Activated naive CD4-positive, alpha-beta T cell treated with anti-CD3 and anti-CD28 coated beads, Interleukin-2, amount 10 ng/mL, durations not matched to agents 7 days and 5 days (primary cell): ENCODE results near the gene MAP4K4.

Experiments used
- CTCF ChIA-PET: fragments of 350-600 bp; sonication (Branson Sonifier 250); formaldehyde crosslinking; loops from one replicate; lab custom pipeline; 2021; ENCODE audit warnings: antibody characterized with exemption; lab: Charles Lee
- DNase-seq: peaks from one replicate; pipeline ENCODE4 v3.0.0-alpha.2; 2020
- H3K27ac Mint-ChIP-seq: one replicate; pipeline ENCODE4 v1.8.0; 2021; ENCODE audit warnings: mild to moderate bottlenecking, moderate library complexity, mixed read lengths
- H3K27me3 Mint-ChIP-seq: one replicate; pipeline ENCODE4 v1.8.0; 2021; ENCODE audit warnings: mild to moderate bottlenecking, mixed read lengths
- H3K36me3 Mint-ChIP-seq: one replicate; pipeline ENCODE4 v1.8.0; 2021; ENCODE audit warnings: mixed read lengths
- H3K4me1 Mint-ChIP-seq: one replicate; pipeline ENCODE4 v1.8.0; 2021; ENCODE audit warnings: mixed read lengths
- H3K4me3 Mint-ChIP-seq: one replicate; pipeline ENCODE4 v1.8.0; 2021; ENCODE audit warnings: mild to moderate bottlenecking, moderate library complexity, mixed read lengths
- H3K9me3 Mint-ChIP-seq: one replicate; pipeline ENCODE4 v1.8.0; 2021; ENCODE audit warnings: mixed read lengths

The MAP4K4 gene

GRCh38 chr2:101750688-101751087 lies 53.2 kb downstream of the MAP4K4 start:
- DNase-seq: no peak
- CTCF ChIA-PET: no interaction called here

GRCh38 chr2:101751276-101751815 lies 53.8 kb downstream of the MAP4K4 start:
- no peaks in the 10 kb centered on the region for H3K27me3 Mint-ChIP-seq
- H3K27ac Mint-ChIP-seq: no peak overlapping the region
- H3K4me3 Mint-ChIP-seq: no peak overlapping the region
- peaks cover 56% of the 10 kb centered on the region for H3K4me1 Mint-ChIP-seq
- H3K9me3 Mint-ChIP-seq: no peaks in the 10 kb centered on the region
- CTCF ChIA-PET: no interaction called here
- DNase-seq: no peak
- peaks cover 18% of the 10 kb centered on the region for H3K36me3 Mint-ChIP-seq

More at GRCh38 chr2:101750688-101751087, 53.2 kb downstream of the MAP4K4 start:
- Mint-ChIP-seq H3K9me3 (no peaks in the 10 kb centered on the region), H3K4me3 (no peak overlapping the region), H3K36me3 (peaks cover 19% of the 10 kb centered on the region), H3K27ac (no peak overlapping the region), H3K27me3 (no peaks in the 10 kb centered on the region), H3K4me1 (peaks cover 58% of the 10 kb centered on the region)

GRCh38 chr2:101751875-101752619 lies 54.5 kb downstream of the MAP4K4 start:
- Mint-ChIP-seq H3K9me3 (no peaks in the 10 kb centered on the region), H3K27ac (no peak overlapping the region), H3K4me1 (peaks cover 57% of the 10 kb centered on the region), H3K36me3 (peaks cover 17% of the 10 kb centered on the region), H3K27me3 (no peaks in the 10 kb centered on the region), H3K4me3 (no peak overlapping the region)
- DNase-seq: no peak
- CTCF ChIA-PET: interaction anchor here (1.3 kb wide), 1 partner anchor 16 kb away, joined by 3 read pairs; no protein-coding TSS in a partner anchor

GRCh38 chr2:101752716-101753616 lies 55.5 kb downstream of the MAP4K4 start:
- Mint-ChIP-seq H3K36me3 (peaks cover 12% of the 10 kb centered on the region), H3K4me1 (peaks cover 64% of the 10 kb centered on the region), H3K4me3 (no peak overlapping the region), H3K27ac (no peak overlapping the region), H3K9me3 (no peaks in the 10 kb centered on the region), H3K27me3 (no peaks in the 10 kb centered on the region)
- DNase-seq: no peak
- CTCF ChIA-PET: interaction anchor here (1.3 kb wide), 1 partner anchor 17 kb away, joined by 3 read pairs; no protein-coding TSS in a partner anchor

GRCh38 chr2:101753720-101754490 lies 56.4 kb downstream of the MAP4K4 start:
- peaks cover 69% of the 10 kb centered on the region for H3K4me1 Mint-ChIP-seq
- no peaks in the 10 kb centered on the region for H3K9me3 Mint-ChIP-seq
- H3K27me3 Mint-ChIP-seq: no peaks in the 10 kb centered on the region
- H3K4me3 Mint-ChIP-seq: no peak overlapping the region
- peaks cover 12% of the 10 kb centered on the region for H3K36me3 Mint-ChIP-seq
- CTCF ChIA-PET: no interaction called here
- DNase-seq: no peak
- no peak overlapping the region for H3K27ac Mint-ChIP-seq

- Mint-ChIP-seq H3K4me1 (peaks cover 72% of the 10 kb centered on the region), H3K9me3 (no peaks in the 10 kb centered on the region), H3K27ac (no peak overlapping the region), H3K36me3 (peaks cover 12% of the 10 kb centered on the region), H3K4me3 (no peak overlapping the region), H3K27me3 (no peaks in the 10 kb centered on the region)
- no peak for DNase-seq
- CTCF ChIA-PET: interaction anchor here (1.9 kb wide), 1 partner anchor 12 kb away, joined by 7 read pairs; no protein-coding TSS in a partner anchor
Observed at GRCh38 chr2:101754618-101755017, 57.1 kb downstream of the MAP4K4 start.

GRCh38 chr2:101756266-101756665 lies 58.8 kb downstream of the MAP4K4 start:
- Mint-ChIP-seq H3K36me3 (peaks cover 8% of the 10 kb centered on the region), H3K27ac (no peak overlapping the region), H3K27me3 (no peaks in the 10 kb centered on the region), H3K4me1 (peaks cover 67% of the 10 kb centered on the region), H3K4me3 (no peak overlapping the region), H3K9me3 (no peaks in the 10 kb centered on the region)
- CTCF ChIA-PET: interaction anchor here (0.7 to 1.9 kb wide), 4 partner anchors 11 to 415 kb away, joined by 3 to 7 read pairs (median 3); no protein-coding TSS in a partner anchor
- DNase-seq: no peak

- H3K27ac Mint-ChIP-seq: peak overlapping the region; percentile 61
- DNase-seq: peak; percentile 28
Observed at GRCh38 chr2:101758001-101758400, 60.5 kb downstream of the MAP4K4 start.

GRCh38 chr2:101759162-101759561 lies 61.7 kb downstream of the MAP4K4 start:
- Mint-ChIP-seq H3K36me3 (peaks cover 14% of the 10 kb centered on the region), H3K27ac (peak overlapping the region; percentile 33), H3K27me3 (no peaks in the 10 kb centered on the region), H3K4me1 (peaks cover 59% of the 10 kb centered on the region), H3K9me3 (no peaks in the 10 kb centered on the region), H3K4me3 (no peak overlapping the region)
- CTCF ChIA-PET: no interaction called here
- no peak for DNase-seq

More at GRCh38 chr2:101758001-101758400, 60.5 kb downstream of the MAP4K4 start:
- peaks cover 61% of the 10 kb centered on the region for H3K4me1 Mint-ChIP-seq
- H3K27me3 Mint-ChIP-seq: no peaks in the 10 kb centered on the region
- H3K9me3 Mint-ChIP-seq: no peaks in the 10 kb centered on the region
- peaks cover 13% of the 10 kb centered on the region for H3K36me3 Mint-ChIP-seq
- peak overlapping the region; percentile 43 for H3K4me3 Mint-ChIP-seq
- CTCF ChIA-PET: interaction anchor here (1.6 kb wide), 1 partner anchor 24 kb away, joined by 3 read pairs; no protein-coding TSS in a partner anchor

- Mint-ChIP-seq H3K27me3 (no peaks in the 10 kb centered on the region), H3K9me3 (no peaks in the 10 kb centered on the region), H3K4me3 (no peak overlapping the region), H3K36me3 (peaks cover 12% of the 10 kb centered on the region), H3K27ac (no peak overlapping the region), H3K4me1 (peaks cover 54% of the 10 kb centered on the region)
- DNase-seq: no peak
- CTCF ChIA-PET: no interaction called here
Observed at GRCh38 chr2:101762451-101763171, 65.1 kb downstream of the MAP4K4 start.

GRCh38 chr2:101763496-101764333 lies 66.2 kb downstream of the MAP4K4 start:
- DNase-seq: no peak
- Mint-ChIP-seq H3K9me3 (no peaks in the 10 kb centered on the region), H3K4me1 (peaks cover 52% of the 10 kb centered on the region), H3K4me3 (no peak overlapping the region), H3K36me3 (peaks cover 7% of the 10 kb centered on the region), H3K27me3 (no peaks in the 10 kb centered on the region), H3K27ac (no peak overlapping the region)
- CTCF ChIA-PET: no interaction called here

- H3K4me3 Mint-ChIP-seq: peak overlapping the region; percentile 35
- no peaks in the 10 kb centered on the region for H3K9me3 Mint-ChIP-seq
- no peaks in the 10 kb centered on the region for H3K27me3 Mint-ChIP-seq
- DNase-seq: no peak
- peaks cover 68% of the 10 kb centered on the region for H3K4me1 Mint-ChIP-seq
- H3K27ac Mint-ChIP-seq: peak overlapping the region; percentile 66
- peaks cover 10% of the 10 kb centered on the region for H3K36me3 Mint-ChIP-seq
- CTCF ChIA-PET: interaction anchor here (1.2 to 3.2 kb wide), 4 partner anchors 11 to 348 kb away, joined by 3 to 7 read pairs (median 5); no protein-coding TSS in a partner anchor
Observed at GRCh38 chr2:101766337-101766736, 68.8 kb downstream of the MAP4K4 start.
